ENCODE results near the gene CCDC88B. TPM values are rescaled to one million over a fixed set of nuclear protein-coding genes. Genes with fewer than 3 reads are reported as not detected.

Gene CCDC88B
- total RNA-seq, 2 donors from 2014 or later = 15.0 to 52.2 TPM

- no peak overlapping the region for H3K4me3 ChIP-seq
- H3K9me3 ChIP-seq = no peaks in the 10 kb centered on the region
- no peaks in the 10 kb centered on the region for H3K27me3 ChIP-seq
- H3K4me1 ChIP-seq = peaks cover 17% of the 10 kb centered on the region
- DNase-seq = no peak
- peak overlapping the region in 1 of 2 donors; percentile 63 for H3K9ac ChIP-seq (ENCODE audit: low read depth in 2 of 2, low read length in 2 of 2)
- intact Hi-C loops (cut with DNase I) = no loop called here
- H3K36me3 ChIP-seq = no peaks in the 10 kb centered on the region
- peak overlapping the region; percentile 67 for H3K27ac ChIP-seq
- no peak for TF ChIP-seq CTCF (IDR thresholded peaks at IDR 0.05)
These were observed 12.6 kb upstream of the CCDC88B start for GRCh38 chr11:64327375-64327774.

GRCh38 chr11:64327993-64328392 is 12.0 kb upstream of the CCDC88B start:
- Histone ChIP-seq H3K27me3 (no peaks in the 10 kb centered on the region), H3K27ac (peak overlapping the region; percentile 67), H3K4me1 (peaks cover 16% of the 10 kb centered on the region), H3K4me3 (no peak overlapping the region), H3K9ac (ENCODE audit: low read depth in 2 of 2, low read length in 2 of 2) (peak overlapping the region in 1 of 2 donors; percentile 63), H3K36me3 (no peaks in the 10 kb centered on the region), H3K9me3 (no peaks in the 10 kb centered on the region)
- intact Hi-C loops (cut with DNase I) = no loop called here
- peak; percentile 74 for DNase-seq
- TF ChIP-seq CTCF (IDR thresholded peaks at IDR 0.05) = no peak

- TF ChIP-seq CTCF (IDR thresholded peaks at IDR 0.05) = no peak
- no peaks in the 10 kb centered on the region for H3K27me3 ChIP-seq
- no peak for DNase-seq
- no peak overlapping the region for H3K4me3 ChIP-seq
- H3K9me3 ChIP-seq = no peaks in the 10 kb centered on the region
- H3K36me3 ChIP-seq = no peaks in the 10 kb centered on the region
- H3K4me1 ChIP-seq = peaks cover 19% of the 10 kb centered on the region
- H3K9ac ChIP-seq (ENCODE audit: low read depth in 2 of 2, low read length in 2 of 2) = peak overlapping the region in 1 of 2 donors; percentile 8
- peak overlapping the region; percentile 67 for H3K27ac ChIP-seq
- intact Hi-C loops (cut with DNase I) = no loop called here
These were observed 9.1 kb upstream of the CCDC88B start for GRCh38 chr11:64330888-64331287.

DNA sequence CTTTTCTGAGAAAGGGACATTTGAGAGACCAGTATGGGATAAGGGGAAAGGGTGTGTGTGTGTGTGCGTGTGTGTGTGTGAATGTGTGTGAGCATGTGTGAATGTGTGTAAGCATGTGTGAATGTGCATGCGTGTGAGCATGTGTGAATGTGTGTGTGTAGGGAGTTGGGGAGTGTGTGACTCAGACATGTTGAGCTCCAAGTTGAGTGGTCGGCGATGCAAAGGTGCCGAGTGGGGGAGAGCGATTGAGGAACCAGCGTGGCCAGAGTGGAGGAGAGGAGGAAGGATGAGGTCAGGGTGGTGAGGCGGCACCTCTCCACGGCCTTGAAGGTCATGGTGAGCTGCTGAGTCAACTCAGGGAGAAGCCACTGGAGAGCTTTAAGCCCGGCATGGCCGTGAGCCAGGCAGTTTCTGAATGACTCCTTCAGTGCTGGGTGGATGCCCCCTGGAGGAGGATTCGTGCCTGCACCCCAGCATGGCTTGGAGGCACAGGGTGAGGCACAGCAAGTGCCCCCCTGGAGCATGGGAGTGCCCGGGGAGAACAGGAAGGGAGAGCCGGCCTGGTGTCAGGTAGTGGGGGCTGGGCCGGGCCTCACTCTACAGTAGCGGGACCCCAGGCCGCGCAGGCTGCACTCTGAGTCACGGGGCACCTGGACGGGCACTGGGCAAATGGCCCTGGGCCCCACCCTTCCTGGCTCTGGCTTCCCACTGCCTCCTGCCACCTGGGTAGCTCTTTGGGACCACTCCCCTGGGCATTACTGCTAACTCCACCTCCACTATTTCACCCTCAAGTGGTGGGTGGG is 8.2 kb upstream of the CCDC88B start:
- Histone ChIP-seq H3K9me3 (no peaks in the 10 kb centered on the region), H3K4me3 (no peak overlapping the region), H3K27me3 (no peaks in the 10 kb centered on the region), H3K27ac (peak overlapping the region; percentile 67), H3K4me1 (peaks cover 19% of the 10 kb centered on the region), H3K36me3 (no peaks in the 10 kb centered on the region), H3K9ac (ENCODE audit: low read depth in 2 of 2, low read length in 2 of 2) (peak overlapping the region; percentile 26 to 46)
- intact Hi-C loops (cut with DNase I) = no loop called here
- peak; percentile 92 for DNase-seq
- TF ChIP-seq CTCF (IDR thresholded peaks at IDR 0.05) = peak; percentile 61

GRCh38 chr11:64333556-64333955 is 6.4 kb upstream of the CCDC88B start:
- no peak overlapping the region for H3K9ac ChIP-seq (ENCODE audit: low read depth in 2 of 2, low read length in 2 of 2)
- no peaks in the 10 kb centered on the region for H3K9me3 ChIP-seq
- no peaks in the 10 kb centered on the region for H3K36me3 ChIP-seq
- intact Hi-C loops (cut with DNase I) = no loop called here
- TF ChIP-seq CTCF (IDR thresholded peaks at IDR 0.05) = no peak
- no peak overlapping the region for H3K4me3 ChIP-seq
- peaks cover 19% of the 10 kb centered on the region for H3K4me1 ChIP-seq
- H3K27me3 ChIP-seq = no peaks in the 10 kb centered on the region
- no peak for DNase-seq
- no peak overlapping the region for H3K27ac ChIP-seq

All from colonic mucosa (tissue), 4 donors.